IMR-90 (cell line): Measurements from ENCODE around the gene IL36B. TPM values are rescaled to one million over a fixed set of nuclear protein-coding genes. Genes with fewer than 3 reads are reported as not detected.

Experiments used
- ATAC-seq: fragments of 200-7000 bp; cut with Tn5 transposase; 2 replicates; pipeline ENCODE4 v1.9.1; 2020; ENCODE audit warnings: low read depth, mild to moderate bottlenecking, moderate library complexity
- BruUV-seq: library from RNA; stranded (reverse); fragments of 400-500 nt; replicated peaks from 2 replicates; lab custom pipeline; 2021; lab: Mats Ljungman, UMichigan
- CTCF ChIA-PET: fragments of 300-600 bp; formaldehyde crosslinking; extraction: SDS; loops from one replicate; lab custom pipeline; 2021; ENCODE audit warnings: antibody characterized with exemption; lab: Yijun Ruan, JAX
- POLR2A ChIA-PET: fragments of 300-600 bp; sonication (Branson Sonifier 250); formaldehyde crosslinking; loops from one replicate; lab custom pipeline; 2022; ENCODE audit warnings: antibody characterized with exemption; ENCODE audit not compliant: unreplicated experiment; lab: Charles Lee
- DNase-seq: peaks from one replicate; pipeline ENCODE4 v3.0.0; 2013
- H2AFZ ChIP-seq: replicated peaks from 2 replicates; pipeline ENCODE3; 2013; ENCODE audit warnings: low read length, mild to moderate bottlenecking; ENCODE audit not compliant: poor library complexity
- H2AK5ac ChIP-seq: 2 replicates; pipeline ENCODE4 v1.6.1; 2013; ENCODE audit warnings: low read depth, low read length, inconsistent platforms
- H2AK9ac ChIP-seq: replicated peaks from 2 replicates; pipeline ENCODE3; 2013; ENCODE audit warnings: mild to moderate bottlenecking, low read depth, low read length, moderate library complexity; ENCODE audit not compliant: poor library complexity
- H2BK120ac ChIP-seq: 2 replicates; pipeline ENCODE4 v1.6.1; 2013; ENCODE audit warnings: low read depth, low read length, inconsistent platforms
- H2BK15ac ChIP-seq: 3 replicates; pipeline ENCODE4 v1.6.1; 2013; ENCODE audit warnings: low read depth, low read length, inconsistent platforms
- H2BK20ac ChIP-seq: 2 replicates; pipeline ENCODE4 v1.6.1; 2013; ENCODE audit warnings: low read depth, mild to moderate bottlenecking, inconsistent platforms, low read length, moderate library complexity
- H2BK5ac ChIP-seq: 2 replicates; pipeline ENCODE4 v1.6.1; 2013; ENCODE audit warnings: mild to moderate bottlenecking, low read depth, low read length, inconsistent platforms; ENCODE audit not compliant: poor library complexity, severe bottlenecking
- H3K14ac ChIP-seq: replicated peaks from 2 replicates; pipeline ENCODE4 v1.6.1; 2013; ENCODE audit warnings: low read depth, low read length, inconsistent platforms
- H3K18ac ChIP-seq: 2 replicates; pipeline ENCODE4 v1.6.1; 2013; ENCODE audit warnings: low read depth, low read length, control low read depth
- H3K23ac ChIP-seq: 2 replicates; pipeline ENCODE4 v1.6.1; 2013; ENCODE audit warnings: low read depth, low read length, inconsistent platforms
- H3K27ac ChIP-seq: 2 replicates; pipeline ENCODE4 v1.5.1; 2013; ENCODE audit warnings: mild to moderate bottlenecking, control low read depth, low read length; ENCODE audit not compliant: insufficient read depth
- H3K27me3 ChIP-seq: 2 replicates; pipeline ENCODE4 v1.6.1; 2013; ENCODE audit warnings: low read length; ENCODE audit not compliant: control insufficient read depth, insufficient read depth
- H3K36me3 ChIP-seq: 2 replicates; pipeline ENCODE4 v1.6.1; 2013; ENCODE audit warnings: low read length, mixed read lengths; ENCODE audit not compliant: control insufficient read depth, insufficient read depth
- H3K4ac ChIP-seq: 2 replicates; pipeline ENCODE4 v1.6.1; 2013; ENCODE audit warnings: low read depth, low read length, inconsistent platforms
- H3K4me1 ChIP-seq: 2 replicates; pipeline ENCODE4 v1.6.1; 2013; ENCODE audit warnings: low read length, mixed read lengths; ENCODE audit not compliant: control insufficient read depth, insufficient read depth
- H3K4me2 ChIP-seq: 2 replicates; pipeline ENCODE4 v1.6.1; 2013; ENCODE audit warnings: low read depth, mild to moderate bottlenecking, control low read depth, low read length, moderate library complexity
- H3K4me3 ChIP-seq: 2 replicates; pipeline ENCODE4 v1.5.1; 2013; ENCODE audit warnings: low read depth, mild to moderate bottlenecking, control low read depth, low read length, moderate library complexity; ENCODE audit not compliant: insufficient read depth
- H3K56ac ChIP-seq: 2 replicates; pipeline ENCODE4 v1.6.1; 2013; ENCODE audit warnings: low read length, inconsistent platforms; ENCODE audit not compliant: insufficient read depth; ENCODE audit errors: extremely low read depth
- H3K79me1 ChIP-seq, 2 experiments: 2 replicates each; pipeline ENCODE4 v1.6.1; 2013; ENCODE audit warnings: low read length in 2 of 2, inconsistent platforms in 1 of 2, low read depth in 1 of 2
- H3K9ac ChIP-seq: 2 replicates; pipeline ENCODE4 v1.6.1; 2013; ENCODE audit warnings: low read depth, low read length, control low read depth
- H3K9me1 ChIP-seq: 2 replicates; pipeline ENCODE4 v1.6.1; 2013; ENCODE audit warnings: low read length, inconsistent platforms; ENCODE audit not compliant: insufficient read depth
- H3K9me3 ChIP-seq: 2 replicates; pipeline ENCODE4 v1.6.1; 2013; ENCODE audit warnings: low read length; ENCODE audit not compliant: control insufficient read depth, insufficient read depth
- H4K20me1 ChIP-seq: 2 replicates; pipeline ENCODE4 v1.6.1; 2013; ENCODE audit warnings: low read length, inconsistent platforms; ENCODE audit not compliant: insufficient read depth
- H4K5ac ChIP-seq: 2 replicates; pipeline ENCODE4 v1.6.1; 2013; ENCODE audit warnings: mild to moderate bottlenecking, low read depth, low read length, control low read depth
- H4K8ac ChIP-seq, 2 experiments: 2 replicates each; pipeline ENCODE4 v1.6.1; 2013; ENCODE audit warnings: low read depth in 2 of 2, low read length in 2 of 2, control low read depth in 1 of 2, inconsistent platforms in 1 of 2
- H4K91ac ChIP-seq: 2 replicates; pipeline ENCODE4 v1.6.1; 2013; ENCODE audit warnings: low read depth, low read length, inconsistent platforms; ENCODE audit not compliant: insufficient read depth
- CEBPB ChIP-seq: IDR thresholded peaks from 2 replicates; pipeline ENCODE4 v1.6.1; 2012; ENCODE audit warnings: low read depth, low read length, improper control_type of control experiment
- ELK1 ChIP-seq: fragments of 150-350 bp; IDR thresholded peaks from 2 replicates; pipeline ENCODE4 v1.6.1; 2016; ENCODE audit warnings: low read depth, mild to moderate bottlenecking, low read length, moderate library complexity, borderline replicate concordance
- FOS ChIP-seq: fragments of 150-350 bp; IDR thresholded peaks from 2 replicates; pipeline ENCODE4 v1.6.1; 2016; ENCODE audit warnings: low read depth, low read length
- NFE2L2 ChIP-seq: fragments of 150-350 bp; IDR thresholded peaks from 2 replicates; pipeline ENCODE4 v1.6.1; 2016; ENCODE audit warnings: low read depth, mild to moderate bottlenecking, low read length
- POLR2A ChIP-seq: IDR thresholded peaks from 2 replicates; pipeline ENCODE4 v1.6.1; 2012; ENCODE audit warnings: mild to moderate bottlenecking, low read depth, low read length
- RAD21 ChIP-seq: IDR thresholded peaks from 2 replicates; pipeline ENCODE4 v1.6.1; 2012; ENCODE audit warnings: low read length, improper control_type of control experiment
- RFX5 ChIP-seq: IDR thresholded peaks from 2 replicates; pipeline ENCODE4 v1.8.0; 2012; ENCODE audit warnings: low read depth, mild to moderate bottlenecking, low read length, moderate library complexity
- SMC3 ChIP-seq: fragments of 150-350 bp; IDR thresholded peaks from 2 replicates; pipeline ENCODE4 v1.6.1; 2016; ENCODE audit warnings: low read depth, mild to moderate bottlenecking, antibody characterized with exemption, low read length, moderate library complexity
- WGBS, 2 experiments: methylation state at CpG; one replicate each; pipeline versions ENCODE4 v1.1.5 to v1.1.7; 2013; ENCODE audit warnings: missing lambda C conversion rate in 2 of 2; ENCODE audit not compliant: insufficient read length in 1 of 2; ENCODE audit errors: extremely low coverage in 2 of 2; 5-methylcytosine and 5-hydroxymethylcytosine counted together
- dilution Hi-C: fragments of 300-500 bp; cut with HindIII; formaldehyde crosslinking; loops from one replicate; pipeline ENCODE4 v1.14.3; 2018; ENCODE audit warnings: low sequenced_read_pairs; ENCODE audit not compliant: unreplicated experiment
- in situ Hi-C: fragments of 300-500 bp; cut with MboI; formaldehyde crosslinking; loops from 3 replicates; pipeline ENCODE4 v1.14.3; 2019; ENCODE audit warnings: low sequenced_read_pairs, inconsistent platforms, mixed read lengths
- intact Hi-C: fragments of 100-400 bp; cut with micrococcal nuclease; formaldehyde crosslinking; loops from 2 replicates; pipeline ENCODE4 v1.10.0; 2022
- polyA plus RNA-seq, 3 experiments: library from polyadenylated mRNA; depleted of rRNA; stranded (reverse); fragments of >200 nt; gene quantifications; 2 replicates each; pipeline ENCODE4 v1.2.3, GENCODE V29; 2012; ENCODE audit warnings: low replicate concordance in 1 of 3
- total RNA-seq: library from RNA; depleted of rRNA; stranded (reverse); fragments of >200 nt; gene quantifications from 2 replicates; pipeline ENCODE4 v1.2.3, GENCODE V29; 2012

IL36B gene
- total and polyA plus RNA-seq, 2 of the 4 experiments (the other 2 are of a cell fraction): not detected

DNA sequence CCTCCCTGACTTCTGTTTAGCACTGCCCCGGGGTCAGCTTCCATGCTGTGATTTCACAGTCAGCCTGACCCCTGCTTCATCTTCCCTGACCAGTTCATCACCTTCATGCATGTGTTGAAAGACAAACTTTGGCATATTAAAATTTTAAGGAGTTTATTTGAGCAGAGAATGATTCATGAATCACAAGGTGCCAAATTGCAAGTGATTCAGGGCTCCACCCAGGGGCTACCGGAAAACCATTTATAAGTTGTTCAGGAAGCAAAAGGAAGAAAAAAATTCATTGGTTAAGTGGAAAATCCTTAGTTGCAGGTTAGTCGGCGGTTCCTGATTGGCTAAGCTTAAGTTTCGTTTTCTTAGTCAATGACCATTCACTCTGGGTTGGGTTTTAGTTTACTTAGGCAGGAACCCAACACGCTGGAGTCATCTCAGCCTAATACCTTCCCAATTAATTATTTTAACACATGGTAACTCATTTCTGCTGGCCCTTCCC lies 25.7 kb upstream of the IL36B start:
- H3K56ac ChIP-seq: no peak overlapping the region
- H2BK15ac ChIP-seq: no peak overlapping the region
- dilution Hi-C loops: no loop called here
- H3K27ac ChIP-seq: no peak overlapping the region
- H2BK5ac ChIP-seq: no peak overlapping the region
- H2AK9ac ChIP-seq: no peak overlapping the region
- H3K18ac ChIP-seq: no peak overlapping the region
- no peak overlapping the region for H3K23ac ChIP-seq
- CTCF ChIA-PET: no interaction called here
- in situ Hi-C loops: no loop called here
- H3K4me1 ChIP-seq: no peaks in the 10 kb centered on the region
- no peak overlapping the region for H4K8ac ChIP-seq
- POLR2A ChIA-PET: no interaction called here
- no peak overlapping the region for H3K9ac ChIP-seq
- no peaks in the 10 kb centered on the region for H3K9me3 ChIP-seq
- no peak overlapping the region for H3K4ac ChIP-seq
- H2BK20ac ChIP-seq: no peak overlapping the region
- H3K9me1 ChIP-seq: no peaks in the 10 kb centered on the region
- no peak overlapping the region for H2AFZ ChIP-seq
- H2BK120ac ChIP-seq: no peak overlapping the region
- H3K14ac ChIP-seq: no peak overlapping the region
- ATAC-seq (no peak), DNase-seq (no peak)
- no peaks in the 10 kb centered on the region for H3K36me3 ChIP-seq
- H2AK5ac ChIP-seq: no peak overlapping the region
- intact Hi-C loops: no loop called here
- no peaks in the 10 kb centered on the region for H3K79me1 ChIP-seq
- H3K4me3 ChIP-seq: no peak overlapping the region
- no peak overlapping the region for H4K5ac ChIP-seq
- H3K4me2 ChIP-seq: no peak overlapping the region
- no peak overlapping the region for H4K91ac ChIP-seq
- BruUV-seq: no TSS peak
- no peaks in the 10 kb centered on the region for H4K20me1 ChIP-seq
- H3K27me3 ChIP-seq: peaks cover 18% of the 10 kb centered on the region
- WGBS, 2 experiments: no CpG with 5 or more reads among the region's 6 CpGs
- TF ChIP-seq FOS: no peak
- no peak for TF ChIP-seq NFE2L2
- TF ChIP-seq POLR2A: no peak
- no peak for TF ChIP-seq RFX5
- no peak for TF ChIP-seq RAD21
- no peak for TF ChIP-seq ELK1
- no peak for TF ChIP-seq CEBPB
- TF ChIP-seq SMC3: no peak
